Mucosa of stomach (tissue), 1 donor: Measurements from ENCODE around the gene GARIN5B.

ENCODE experiments used
- H3K27me3 ChIP-seq: one replicate; pipeline ENCODE4 v1.7.0; 2013; ENCODE audit warnings: mild to moderate bottlenecking, low read length; ENCODE audit not compliant: control insufficient read depth, insufficient read depth
- H3K36me3 ChIP-seq: one replicate; pipeline ENCODE4 v1.7.0; 2013; ENCODE audit warnings: low read length; ENCODE audit not compliant: control insufficient read depth, insufficient read depth
- H3K4me1 ChIP-seq: one replicate; pipeline ENCODE4 v1.7.0; 2013; ENCODE audit warnings: mild to moderate bottlenecking, low read length; ENCODE audit not compliant: control insufficient read depth, insufficient read depth
- H3K4me3 ChIP-seq: one replicate; pipeline ENCODE4 v1.7.0; 2013; ENCODE audit warnings: low read length
- H3K9ac ChIP-seq: one replicate; pipeline ENCODE4 v1.7.0; 2013; ENCODE audit warnings: mild to moderate bottlenecking, low read length, moderate library complexity
- H3K9me3 ChIP-seq: one replicate; pipeline ENCODE4 v1.7.0; 2013; ENCODE audit warnings: mild to moderate bottlenecking, low read length, moderate library complexity; ENCODE audit not compliant: control insufficient read depth
- donor health status: Pancreatic carcinoma.

Gene GARIN5B

GRCh38 chr19:55319785-55320184 is 43.3 kb downstream of the GARIN5B start:
- Histone ChIP-seq H3K4me3 (no peak overlapping the region), H3K4me1 (peaks cover 23% of the 10 kb centered on the region), H3K9me3 (no peaks in the 10 kb centered on the region), H3K27me3 (peaks cover 6% of the 10 kb centered on the region), H3K36me3 (no peaks in the 10 kb centered on the region), H3K9ac (no peak overlapping the region)

DNA sequence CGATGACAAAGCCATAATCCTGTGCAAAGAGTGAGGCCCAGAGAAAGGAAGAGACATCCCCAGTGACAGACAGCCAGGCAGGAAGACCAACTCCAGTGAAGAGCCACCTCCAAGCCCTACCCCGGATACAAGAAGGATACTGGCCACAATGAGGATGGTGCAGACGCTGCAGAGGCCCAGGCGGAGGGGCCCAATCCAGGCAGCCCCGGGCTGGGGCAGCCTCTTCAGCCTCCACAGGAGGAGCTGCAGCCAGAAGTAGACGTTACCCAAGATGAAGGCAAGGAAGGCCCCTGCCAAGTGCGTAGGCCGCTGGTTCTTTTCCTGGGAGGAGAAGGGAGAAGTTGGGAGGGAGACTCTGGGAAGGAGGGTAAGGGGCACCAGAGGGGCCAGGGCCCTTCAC is 46.4 kb downstream of the GARIN5B start:
- Histone ChIP-seq H3K9ac (no peak overlapping the region), H3K4me3 (no peak overlapping the region), H3K36me3 (no peaks in the 10 kb centered on the region), H3K27me3 (peaks cover 6% of the 10 kb centered on the region), H3K9me3 (no peaks in the 10 kb centered on the region), H3K4me1 (peaks cover 8% of the 10 kb centered on the region)

DNA sequence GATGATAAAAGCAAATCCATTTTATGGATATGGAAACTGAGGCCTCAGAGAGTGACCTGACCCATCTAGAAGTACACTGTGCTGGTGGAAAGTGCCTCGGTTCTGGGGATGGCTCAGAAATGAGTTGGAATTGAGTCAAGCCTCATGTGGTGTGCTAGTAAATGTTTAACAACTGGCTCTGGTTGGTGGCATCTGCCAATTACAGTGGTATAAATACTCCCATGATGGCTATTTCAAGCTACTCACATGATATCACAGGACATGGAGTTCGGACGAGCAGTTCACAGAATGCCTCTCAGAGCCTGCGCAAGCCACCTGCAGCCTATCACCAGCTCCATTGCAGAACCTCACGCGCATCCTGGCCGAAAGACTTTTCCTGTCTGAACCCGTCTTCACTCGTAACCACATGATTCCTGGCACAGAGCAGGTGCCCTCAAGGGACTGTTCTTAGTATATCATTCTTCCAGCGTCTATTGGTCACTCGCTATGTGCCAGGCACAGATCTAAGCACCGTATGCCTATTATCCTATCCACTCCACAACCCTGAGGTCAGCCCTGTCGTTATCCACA is 47.0 kb downstream of the GARIN5B start:
- peaks cover 6% of the 10 kb centered on the region for H3K27me3 ChIP-seq
- no peaks in the 10 kb centered on the region for H3K9me3 ChIP-seq
- peaks cover 2% of the 10 kb centered on the region for H3K4me1 ChIP-seq
- no peaks in the 10 kb centered on the region for H3K36me3 ChIP-seq
- no peak overlapping the region for H3K4me3 ChIP-seq
- H3K9ac ChIP-seq: no peak overlapping the region

- Histone ChIP-seq H3K9me3 (no peaks in the 10 kb centered on the region), H3K4me3 (no peak overlapping the region), H3K9ac (no peak overlapping the region), H3K4me1 (no peaks in the 10 kb centered on the region), H3K36me3 (no peaks in the 10 kb centered on the region), H3K27me3 (no peaks in the 10 kb centered on the region)
These were observed 48.7 kb downstream of the GARIN5B start for GRCh38 chr19:55314396-55314795.

GRCh38 chr19:55312621-55313512 is 50.2 kb downstream of the GARIN5B start:
- Histone ChIP-seq H3K4me1 (no peaks in the 10 kb centered on the region), H3K9me3 (no peaks in the 10 kb centered on the region), H3K9ac (no peak overlapping the region), H3K4me3 (no peak overlapping the region), H3K27me3 (no peaks in the 10 kb centered on the region), H3K36me3 (no peaks in the 10 kb centered on the region)

- Histone ChIP-seq H3K4me3 (no peak overlapping the region), H3K36me3 (no peaks in the 10 kb centered on the region), H3K9me3 (no peaks in the 10 kb centered on the region), H3K27me3 (no peaks in the 10 kb centered on the region), H3K4me1 (no peaks in the 10 kb centered on the region), H3K9ac (no peak overlapping the region)
These were observed 51.3 kb downstream of the GARIN5B start for GRCh38 chr19:55311797-55312196.

- Histone ChIP-seq H3K4me1 (no peaks in the 10 kb centered on the region), H3K9me3 (no peaks in the 10 kb centered on the region), H3K4me3 (no peak overlapping the region), H3K9ac (no peak overlapping the region), H3K27me3 (no peaks in the 10 kb centered on the region), H3K36me3 (no peaks in the 10 kb centered on the region)
These were observed 51.7 kb downstream of the GARIN5B start for GRCh38 chr19:55311397-55311796.

DNA sequence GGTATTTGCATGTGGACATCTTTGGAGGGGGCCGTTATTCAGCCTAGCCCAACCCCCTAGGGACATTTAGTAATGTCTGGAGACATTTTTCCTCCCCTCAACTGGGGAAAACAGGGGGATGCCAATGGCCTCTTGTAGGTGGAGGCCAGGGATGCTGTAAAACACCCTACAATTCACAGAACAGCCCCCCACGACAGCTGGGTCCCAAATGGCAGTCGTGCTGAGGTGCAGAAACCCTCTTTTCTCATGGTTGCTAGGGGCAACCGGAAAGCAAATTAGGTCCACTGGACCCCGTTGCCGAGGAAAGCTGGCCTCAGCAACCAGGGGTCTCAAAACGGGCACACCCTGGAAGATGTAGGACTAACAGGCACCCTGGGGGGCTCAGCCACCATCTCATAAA is 52.6 kb downstream of the GARIN5B start:
- Histone ChIP-seq H3K27me3 (no peaks in the 10 kb centered on the region), H3K9ac (no peak overlapping the region), H3K9me3 (no peaks in the 10 kb centered on the region), H3K36me3 (no peaks in the 10 kb centered on the region), H3K4me1 (no peaks in the 10 kb centered on the region), H3K4me3 (no peak overlapping the region)

- Histone ChIP-seq H3K27me3 (no peaks in the 10 kb centered on the region), H3K4me3 (no peak overlapping the region), H3K4me1 (no peaks in the 10 kb centered on the region), H3K36me3 (no peaks in the 10 kb centered on the region), H3K9ac (no peak overlapping the region), H3K9me3 (no peaks in the 10 kb centered on the region)
These were observed 53.6 kb downstream of the GARIN5B start for GRCh38 chr19:55309448-55309847.

DNA sequence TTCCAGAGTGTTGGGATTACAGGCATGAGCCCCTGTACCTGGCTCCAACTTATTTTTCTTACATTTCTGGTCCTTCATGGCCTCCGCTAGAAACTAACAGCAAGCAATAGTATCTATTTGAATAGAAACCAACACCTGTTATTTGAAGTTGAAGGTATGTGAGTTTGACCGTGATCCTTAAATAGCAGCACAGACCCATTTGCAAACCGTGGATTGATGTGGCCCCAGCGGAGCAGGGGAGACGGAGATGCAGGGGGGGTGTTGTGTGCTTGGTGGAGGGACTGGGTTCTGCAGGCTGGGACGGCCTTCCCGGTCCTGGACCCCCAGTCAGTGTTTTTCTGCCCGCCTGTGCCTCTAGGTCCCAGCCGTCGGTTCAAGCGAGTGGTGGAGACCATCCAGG is 54.8 kb downstream of the GARIN5B start:
- Histone ChIP-seq H3K4me1 (no peaks in the 10 kb centered on the region), H3K36me3 (no peaks in the 10 kb centered on the region), H3K4me3 (no peak overlapping the region), H3K9ac (no peak overlapping the region), H3K27me3 (no peaks in the 10 kb centered on the region), H3K9me3 (no peaks in the 10 kb centered on the region)

DNA sequence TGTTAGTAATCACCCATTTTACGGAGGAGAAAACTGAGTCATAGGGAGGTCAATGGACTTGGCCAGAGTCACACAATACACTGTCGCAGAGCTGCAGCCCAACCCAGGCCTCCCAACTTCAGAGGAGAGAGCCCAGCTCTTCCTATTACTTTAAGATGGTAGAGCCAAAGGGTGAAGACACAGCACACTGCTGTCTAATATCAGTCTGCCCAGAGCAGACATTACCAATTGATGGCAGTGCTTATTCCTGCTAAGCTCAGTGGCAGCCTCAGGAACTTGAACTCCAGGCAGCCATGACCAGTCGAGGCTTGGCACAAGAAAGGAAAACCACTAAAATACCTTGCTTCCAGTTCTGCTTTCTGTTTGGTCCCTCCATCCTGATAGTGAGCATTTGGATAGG is 56.3 kb downstream of the GARIN5B start:
- H3K4me1 ChIP-seq: peaks cover 6% of the 10 kb centered on the region
- H3K9ac ChIP-seq: no peak overlapping the region
- H3K27me3 ChIP-seq: no peaks in the 10 kb centered on the region
- no peaks in the 10 kb centered on the region for H3K36me3 ChIP-seq
- no peaks in the 10 kb centered on the region for H3K9me3 ChIP-seq
- no peak overlapping the region for H3K4me3 ChIP-seq

DNA sequence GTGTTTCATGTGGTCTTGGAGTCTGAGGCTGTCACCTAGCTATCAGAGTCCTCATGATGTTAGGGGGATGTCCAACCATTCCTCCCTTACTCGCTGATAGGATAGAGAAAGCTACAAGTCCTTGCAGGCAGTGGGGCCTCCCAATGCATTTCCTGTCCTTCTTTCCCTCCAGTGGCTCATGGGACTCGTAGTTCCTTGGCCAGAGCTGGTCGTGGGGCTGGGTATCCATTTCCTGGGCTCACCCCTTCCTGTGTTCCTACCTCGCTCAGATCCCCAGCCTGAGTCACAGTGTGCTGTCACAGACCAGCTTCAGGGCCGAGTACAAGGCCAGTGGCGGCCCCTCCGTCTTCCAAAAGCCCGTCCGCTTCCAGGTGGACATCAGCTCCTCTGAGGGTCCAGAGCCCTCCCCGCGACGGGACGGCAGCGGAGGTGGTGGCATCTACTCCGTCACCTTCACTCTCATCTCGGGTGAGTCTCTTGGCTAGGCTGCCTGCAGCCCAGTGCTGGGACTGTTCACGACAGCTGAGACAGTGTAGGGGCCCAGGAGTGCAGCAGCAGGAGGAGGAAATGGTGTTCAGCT is 57.0 kb downstream of the GARIN5B start:
- Histone ChIP-seq H3K36me3 (no peaks in the 10 kb centered on the region), H3K4me3 (no peak overlapping the region), H3K4me1 (peaks cover 9% of the 10 kb centered on the region), H3K27me3 (no peaks in the 10 kb centered on the region), H3K9me3 (no peaks in the 10 kb centered on the region), H3K9ac (no peak overlapping the region)
